ENCODE results near the gene TRMU.
"Not testable (repeated sequence)": the region's sequence is repeated elsewhere in the genome, so short reads cannot be mapped to it uniquely, and the experiment has no call there.

The TRMU gene

GRCh38 chr22:46300491-46300890, 35.0 kb upstream of the TRMU start:
- DNase-seq = no peak

- no peak for DNase-seq
These were observed 32.1 kb upstream of the TRMU start for GRCh38 chr22:46303347-46303965.

- no peak for DNase-seq
These were observed 27.1 kb upstream of the TRMU start for GRCh38 chr22:46308283-46308988.

- DNase-seq = no peak
These were observed 25.9 kb upstream of the TRMU start for GRCh38 chr22:46309526-46310085.

- DNase-seq = no peak
These were observed 23.5 kb upstream of the TRMU start for GRCh38 chr22:46312056-46312455.

GRCh38 chr22:46312848-46313247, 22.7 kb upstream of the TRMU start:
- DNase-seq = not testable (repeated sequence)

GRCh38 chr22:46315976-46316375, 19.5 kb upstream of the TRMU start:
- DNase-seq = no peak

GRCh38 chr22:46317646-46318045, 17.9 kb upstream of the TRMU start:
- DNase-seq = no peak

- no peak for DNase-seq
These were observed 16.9 kb upstream of the TRMU start for GRCh38 chr22:46318576-46318975.

GRCh38 chr22:46319319-46319718, 16.2 kb upstream of the TRMU start:
- DNase-seq = no peak

GRCh38 chr22:46320166-46320710, 15.3 kb upstream of the TRMU start:
- DNase-seq = no peak

GRCh38 chr22:46320716-46321386, 14.7 kb upstream of the TRMU start:
- no peak for DNase-seq

GRCh38 chr22:46322711-46323110, 12.8 kb upstream of the TRMU start:
- DNase-seq = no peak

- no peak for DNase-seq
These were observed 12.4 kb upstream of the TRMU start for GRCh38 chr22:46323162-46323561.

GRCh38 chr22:46326066-46326680, 9.3 kb upstream of the TRMU start:
- no peak for DNase-seq

GRCh38 chr22:46327691-46328465, 7.6 kb upstream of the TRMU start:
- DNase-seq = no peak

- no peak for DNase-seq
These were observed 6.7 kb upstream of the TRMU start for GRCh38 chr22:46328797-46329196.

GRCh38 chr22:46329616-46330015, 5.9 kb upstream of the TRMU start:
- no peak for DNase-seq

- no peak for DNase-seq
These were observed 5.1 kb upstream of the TRMU start for GRCh38 chr22:46330426-46330825.

GRCh38 chr22:46331496-46331895, 4.0 kb upstream of the TRMU start:
- DNase-seq = no peak

GRCh38 chr22:46336119-46337078, 885 bp downstream of the TRMU start:
- DNase-seq = no peak

Data from NCI-H510A (cell line).